WTC11 (cell line): ENCODE measurements around the gene ITGA1.

Experiments used
- MXD4 ChIP-seq: fragments of 250-450 bp; sonication (Bioruptor Pico); IDR thresholded peaks from 2 replicates; pipeline ENCODE4 v1.8.0; 2021; ENCODE audit warnings: mild to moderate bottlenecking, moderate library complexity, borderline replicate concordance
- TF ChIP-seq, protein P1 (sequence below): sonication (generic); formaldehyde crosslinking; IDR thresholded peaks from 2 replicates; pipeline ENCODE4 v1.8.1; 2022; ENCODE audit warnings: missing genetic modification reagents, borderline replicate concordance
- TF ChIP-seq, protein P2 (sequence below): fragments of 200-600 bp; IDR thresholded peaks from 2 replicates; pipeline ENCODE4 v1.8.0; 2022; ENCODE audit warnings: antibody characterized with exemption

DNA sequence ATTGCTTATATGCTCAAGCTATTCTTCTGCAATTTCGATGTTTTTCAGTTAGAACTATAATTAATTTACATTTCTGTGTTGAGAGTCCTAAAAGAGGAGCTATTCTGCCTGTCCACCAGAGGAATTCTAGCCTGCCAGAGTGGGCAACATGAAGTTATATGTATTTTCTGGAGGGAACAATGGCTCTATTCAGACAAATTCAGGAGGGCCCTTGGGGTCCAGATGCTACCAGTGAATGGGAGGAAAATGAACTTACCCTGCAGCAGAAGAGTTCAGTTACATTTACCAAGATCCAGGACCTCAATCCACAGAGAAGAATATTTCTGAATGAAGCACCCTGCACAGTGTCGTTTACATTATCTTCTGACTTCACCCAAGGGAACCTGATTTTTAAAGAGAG is 80.7 kb downstream of the ITGA1 start:
- TF ChIP-seq, protein P1, sequence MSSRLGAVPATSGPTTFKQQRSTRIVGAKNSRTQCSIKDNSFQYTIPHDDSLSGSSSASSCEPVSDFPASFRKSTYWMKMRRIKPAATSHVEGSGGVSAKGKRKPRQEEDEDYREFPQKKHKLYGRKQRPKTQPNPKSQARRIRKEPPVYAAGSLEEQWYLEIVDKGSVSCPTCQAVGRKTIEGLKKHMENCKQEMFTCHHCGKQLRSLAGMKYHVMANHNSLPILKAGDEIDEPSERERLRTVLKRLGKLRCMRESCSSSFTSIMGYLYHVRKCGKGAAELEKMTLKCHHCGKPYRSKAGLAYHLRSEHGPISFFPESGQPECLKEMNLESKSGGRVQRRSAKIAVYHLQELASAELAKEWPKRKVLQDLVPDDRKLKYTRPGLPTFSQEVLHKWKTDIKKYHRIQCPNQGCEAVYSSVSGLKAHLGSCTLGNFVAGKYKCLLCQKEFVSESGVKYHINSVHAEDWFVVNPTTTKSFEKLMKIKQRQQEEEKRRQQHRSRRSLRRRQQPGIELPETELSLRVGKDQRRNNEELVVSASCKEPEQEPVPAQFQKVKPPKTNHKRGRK (CRISPR knock-in tag), result no peak
- TF ChIP-seq, protein P2, sequence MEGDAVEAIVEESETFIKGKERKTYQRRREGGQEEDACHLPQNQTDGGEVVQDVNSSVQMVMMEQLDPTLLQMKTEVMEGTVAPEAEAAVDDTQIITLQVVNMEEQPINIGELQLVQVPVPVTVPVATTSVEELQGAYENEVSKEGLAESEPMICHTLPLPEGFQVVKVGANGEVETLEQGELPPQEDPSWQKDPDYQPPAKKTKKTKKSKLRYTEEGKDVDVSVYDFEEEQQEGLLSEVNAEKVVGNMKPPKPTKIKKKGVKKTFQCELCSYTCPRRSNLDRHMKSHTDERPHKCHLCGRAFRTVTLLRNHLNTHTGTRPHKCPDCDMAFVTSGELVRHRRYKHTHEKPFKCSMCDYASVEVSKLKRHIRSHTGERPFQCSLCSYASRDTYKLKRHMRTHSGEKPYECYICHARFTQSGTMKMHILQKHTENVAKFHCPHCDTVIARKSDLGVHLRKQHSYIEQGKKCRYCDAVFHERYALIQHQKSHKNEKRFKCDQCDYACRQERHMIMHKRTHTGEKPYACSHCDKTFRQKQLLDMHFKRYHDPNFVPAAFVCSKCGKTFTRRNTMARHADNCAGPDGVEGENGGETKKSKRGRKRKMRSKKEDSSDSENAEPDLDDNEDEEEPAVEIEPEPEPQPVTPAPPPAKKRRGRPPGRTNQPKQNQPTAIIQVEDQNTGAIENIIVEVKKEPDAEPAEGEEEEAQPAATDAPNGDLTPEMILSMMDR, result no peak
- no peak for TF ChIP-seq MXD4 (CRISPR knock-in tag)
